Measurements from ENCODE around the gene MRPS10.
"Not testable (repeated sequence)": the region's sequence is repeated elsewhere in the genome, so short reads cannot be mapped to it uniquely, and the experiment has no call there.

MRPS10 gene

GRCh38 chr6:42210551-42210950 lies 7.1 kb downstream of the MRPS10 start:
- no peak for DNase-seq (ENCODE audit: low read depth in 2 of 2)

GRCh38 chr6:42207559-42207958 lies 10.1 kb downstream of the MRPS10 start:
- DNase-seq (ENCODE audit: low read depth in 2 of 2) = not testable (repeated sequence)

DNA sequence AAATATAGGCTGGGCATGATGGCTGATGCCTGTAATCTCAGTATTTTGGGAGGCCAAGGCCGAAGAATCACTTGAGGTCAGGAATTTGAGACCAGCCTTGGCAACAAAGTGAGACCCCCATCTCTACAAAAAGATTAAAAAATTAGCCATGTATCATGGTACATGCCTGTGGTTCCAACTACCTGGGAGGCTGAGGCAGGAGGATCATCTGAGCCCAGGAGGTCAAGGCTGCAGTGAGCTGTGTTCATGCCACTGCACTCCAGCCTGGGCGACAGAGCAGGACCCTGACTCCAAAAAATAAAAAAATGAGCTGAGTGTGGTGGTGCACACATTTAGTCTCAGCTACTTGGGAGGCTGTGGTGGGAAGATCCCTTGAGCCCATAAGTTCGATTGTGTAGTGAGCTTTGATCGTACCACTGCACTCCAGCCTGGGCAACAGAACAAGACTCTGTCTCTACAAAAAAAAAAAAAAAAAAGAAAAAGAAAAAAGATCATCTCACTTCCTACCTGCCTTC lies 12.8 kb downstream of the MRPS10 start:
- no peak for DNase-seq (ENCODE audit: low read depth in 2 of 2)

DNA sequence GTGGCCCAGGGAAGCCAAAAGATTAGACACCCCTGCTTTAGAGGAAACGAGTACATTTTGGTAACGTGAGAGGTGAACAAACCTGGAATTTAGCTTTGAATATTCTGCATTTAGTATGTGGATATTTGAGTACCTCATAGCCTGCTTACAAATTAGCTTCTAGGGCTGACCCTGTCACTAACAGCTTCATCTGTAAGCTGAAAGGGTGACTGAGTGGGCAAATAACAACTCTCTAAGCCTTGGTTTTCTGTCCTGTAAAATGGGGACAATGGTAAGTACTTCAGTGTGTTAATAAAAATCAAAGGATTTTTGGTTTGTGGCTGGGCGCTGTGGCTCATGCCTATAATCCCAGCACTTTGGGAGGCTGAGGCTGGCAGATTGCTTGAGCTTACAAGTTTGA lies 14.5 kb downstream of the MRPS10 start:
- DNase-seq (ENCODE audit: low read depth in 2 of 2) = no peak

- DNase-seq (ENCODE audit: low read depth in 2 of 2) = not testable (repeated sequence)
Measured at GRCh38 chr6:42202131-42202915, 15.3 kb downstream of the MRPS10 start.

GRCh38 chr6:42201382-42201781 lies 16.3 kb downstream of the MRPS10 start:
- no peak for DNase-seq (ENCODE audit: low read depth in 2 of 2)

DNA sequence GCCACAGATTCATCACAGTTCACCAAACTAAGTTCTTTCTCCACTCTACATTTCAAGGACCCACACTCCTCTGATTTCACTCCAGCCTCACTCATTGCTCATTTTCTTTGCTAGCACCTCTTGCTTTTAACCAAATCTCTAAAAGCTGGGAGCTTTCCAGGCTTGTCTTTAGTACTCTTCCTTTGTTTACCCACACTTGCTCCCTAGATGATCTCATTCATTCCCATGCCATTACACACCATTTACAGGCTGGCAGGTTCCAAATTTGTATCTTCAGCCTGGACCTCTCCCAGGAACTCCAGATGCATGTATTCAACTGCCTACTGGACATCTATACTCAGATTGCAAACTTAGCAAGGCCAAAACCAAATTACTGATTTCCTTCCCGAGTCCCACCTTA lies 17.6 kb downstream of the MRPS10 start:
- peak; percentile 75 to 80 for DNase-seq (ENCODE audit: low read depth in 2 of 2)

- DNase-seq (ENCODE audit: low read depth in 2 of 2) = no peak
Measured at GRCh38 chr6:42199106-42199981, 18.3 kb downstream of the MRPS10 start.

- no peak for DNase-seq (ENCODE audit: low read depth in 2 of 2)
Measured at GRCh38 chr6:42197555-42198362, 19.9 kb downstream of the MRPS10 start.

- no peak for DNase-seq (ENCODE audit: low read depth in 2 of 2)
Measured at GRCh38 chr6:42195415-42195814, 22.2 kb downstream of the MRPS10 start.

GRCh38 chr6:42194056-42194455 lies 23.6 kb downstream of the MRPS10 start:
- no peak for DNase-seq (ENCODE audit: low read depth in 2 of 2)

- DNase-seq (ENCODE audit: low read depth in 2 of 2) = no peak
Measured at GRCh38 chr6:42193491-42193894, 24.2 kb downstream of the MRPS10 start.

DNA sequence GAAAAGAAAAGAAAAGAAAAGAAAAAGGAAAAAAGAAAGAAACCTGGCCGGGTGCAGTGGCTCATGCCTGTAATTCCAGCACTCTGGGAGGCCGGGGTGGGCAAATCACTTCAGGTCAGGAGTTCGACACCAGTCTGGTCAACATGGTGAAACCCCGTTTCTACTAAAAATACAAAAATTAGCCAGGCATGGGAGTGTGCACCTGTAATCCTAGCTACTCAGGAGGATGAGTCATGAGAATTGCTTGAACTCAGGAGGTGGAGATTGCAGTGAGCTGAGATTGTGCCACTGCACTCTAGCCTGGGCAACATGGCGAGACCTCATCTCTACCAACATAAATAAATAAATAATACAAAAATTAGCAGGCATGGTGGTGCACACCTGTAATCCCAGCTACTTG lies 25.3 kb downstream of the MRPS10 start:
- DNase-seq (ENCODE audit: low read depth in 2 of 2) = not testable (repeated sequence)

- DNase-seq (ENCODE audit: low read depth in 2 of 2) = peak; percentile 52 to 65
Measured at GRCh38 chr6:42190554-42191183, 27.0 kb downstream of the MRPS10 start.

DNA sequence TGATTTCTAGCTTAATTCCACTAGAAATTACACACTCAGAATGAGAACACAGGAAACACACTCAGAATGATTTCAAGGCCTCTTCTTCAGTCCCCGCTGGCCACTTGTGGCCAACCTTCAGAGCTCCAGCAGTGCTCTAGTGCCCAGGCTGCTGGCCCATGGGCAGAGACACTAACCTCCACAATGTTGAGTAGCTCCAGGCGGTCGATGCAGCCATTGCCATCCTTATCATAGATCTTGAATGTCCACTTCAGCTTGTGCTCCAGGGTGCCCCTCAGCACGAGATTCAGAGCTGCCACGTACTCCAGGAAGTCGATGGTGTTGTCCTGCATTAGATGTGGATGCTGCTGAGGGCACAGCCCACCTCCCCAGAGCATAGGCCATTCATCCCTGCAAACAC lies 29.3 kb downstream of the MRPS10 start:
- DNase-seq (ENCODE audit: low read depth in 2 of 2) = no peak

GRCh38 chr6:42185597-42185996 lies 32.1 kb downstream of the MRPS10 start:
- no peak for DNase-seq (ENCODE audit: low read depth in 2 of 2)

DNA sequence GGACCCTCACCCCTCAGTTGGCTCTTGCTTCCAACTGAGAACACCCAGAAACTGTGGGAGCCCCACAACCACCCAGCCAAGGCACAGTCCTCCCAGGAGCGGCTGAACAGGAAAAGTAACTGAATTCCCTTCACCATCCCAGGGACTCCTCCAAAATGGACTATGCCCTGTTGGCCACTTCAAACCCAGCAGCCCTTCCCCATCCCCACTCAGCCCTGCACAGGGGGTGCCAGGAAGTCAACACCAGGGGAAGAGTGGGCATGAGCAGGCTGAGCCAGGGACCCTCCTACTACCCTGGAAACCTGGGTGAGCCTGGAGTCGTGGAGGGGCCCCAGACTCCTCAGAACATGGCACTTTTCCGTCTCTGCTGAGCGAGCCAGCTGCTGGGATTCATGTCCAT lies 33.2 kb downstream of the MRPS10 start:
- DNase-seq (ENCODE audit: low read depth in 2 of 2) = no peak

GRCh38 chr6:42182101-42182500 lies 35.6 kb downstream of the MRPS10 start:
- no peak for DNase-seq (ENCODE audit: low read depth in 2 of 2)

DNA sequence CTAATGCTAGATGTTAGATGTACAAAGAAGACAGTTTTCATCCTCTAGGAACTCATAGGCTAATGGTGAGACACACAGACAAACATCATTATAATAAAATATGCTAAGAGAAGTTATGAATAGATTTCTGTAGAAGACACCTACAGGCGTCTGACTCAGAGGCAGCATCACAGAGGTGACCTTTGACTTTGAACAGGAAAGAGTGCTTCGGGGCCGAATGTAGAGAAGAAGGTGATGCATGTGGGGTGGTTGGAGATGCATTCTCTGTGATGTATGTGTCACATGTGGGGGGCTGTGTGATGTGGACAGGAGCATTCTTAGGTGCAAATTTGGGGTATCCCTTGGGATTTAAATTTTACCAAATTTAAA lies 37.7 kb downstream of the MRPS10 start:
- no peak for DNase-seq (ENCODE audit: low read depth in 2 of 2)

DNA sequence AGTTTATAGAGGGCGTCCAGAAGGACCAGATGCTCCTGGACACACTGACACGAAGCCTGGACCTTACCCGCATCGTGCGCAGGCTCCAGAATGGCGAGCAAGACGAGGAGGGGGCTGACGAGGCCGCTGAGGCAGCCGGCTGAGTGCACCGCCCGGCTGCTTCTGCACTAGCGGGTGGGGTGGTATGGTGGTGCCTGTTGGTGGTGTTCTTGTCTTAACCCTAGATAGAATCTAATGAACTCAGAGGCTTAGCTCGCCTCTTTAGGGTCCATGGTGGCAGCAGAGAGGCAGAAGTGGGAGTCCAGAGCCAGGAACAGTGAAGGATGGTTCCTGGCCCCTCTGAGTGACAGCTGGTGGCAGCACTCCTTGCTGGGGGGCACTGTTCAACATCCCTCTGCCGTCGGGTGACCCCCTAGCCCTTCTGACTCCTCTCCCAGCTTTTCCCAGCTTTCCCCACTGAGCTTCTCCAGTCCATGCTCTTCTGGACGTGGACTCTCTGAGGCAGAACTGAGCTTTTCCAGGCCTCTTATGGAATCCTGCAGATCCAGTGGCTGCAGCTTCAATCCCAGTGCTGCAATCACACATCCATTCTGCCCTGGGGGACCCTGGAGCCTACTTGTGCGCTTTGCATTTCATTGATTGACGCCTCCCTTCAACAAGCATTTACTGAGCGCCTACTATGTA lies 38.3 kb downstream of the MRPS10 start:
- no peak for DNase-seq (ENCODE audit: low read depth in 2 of 2)

Data from fibroblast of skin of left biceps (primary cell).